BLaER1 treated with 17β-estradiol and CSF1 and Interleukin-3, amounts not matched to agents 10 nM and 100 nM (cell line): Measurements from ENCODE around the gene SLC2A10.

ENCODE experiments used
- H3K27ac ChIP-seq, 11 experiments: shearing (Covaris generic); formaldehyde crosslinking; 2 replicates each; pipeline ENCODE4 v1.8.1; 2022
- H3K27me3 ChIP-seq, 11 experiments: shearing (Covaris generic); formaldehyde crosslinking; 2 replicates each; pipeline ENCODE4 v1.8.1; 2022
- H3K36me3 ChIP-seq, 11 experiments: shearing (Covaris generic); formaldehyde crosslinking; 2 replicates each; pipeline ENCODE4 v1.8.1; 2022
- H3K4me1 ChIP-seq, 10 experiments: shearing (Covaris generic); formaldehyde crosslinking; 2 replicates each; pipeline ENCODE4 v1.8.1; 2022
- H3K4me2 ChIP-seq, 11 experiments: shearing (Covaris generic); formaldehyde crosslinking; 2 replicates each; pipeline ENCODE4 v1.8.1; 2022
- H3K4me3 ChIP-seq, 10 experiments: shearing (Covaris generic); formaldehyde crosslinking; 2 replicates each; pipeline ENCODE4 v1.8.1; 2022
- H3K9ac ChIP-seq, 11 experiments: shearing (Covaris generic); formaldehyde crosslinking; 2 replicates each; pipeline ENCODE4 v1.8.1; 2022
- H3K9me3 ChIP-seq, 11 experiments: shearing (Covaris generic); formaldehyde crosslinking; replicated peaks in 1 of 11; 2 replicates each; pipeline ENCODE4 v1.8.1; 2022
- H4K20me1 ChIP-seq, 11 experiments: shearing (Covaris generic); formaldehyde crosslinking; 2 replicates each; pipeline ENCODE4 v1.8.1; 2022
- Cebpa-rat ChIP-seq, 11 experiments: shearing (Covaris generic); IDR thresholded peaks; 2 replicates each; pipeline ENCODE4 v1.8.1; 2022

Gene SLC2A10

GRCh38 chr20:46677608-46678007, 31.8 kb upstream of the SLC2A10 start:
- Histone ChIP-seq H3K27me3 (no peaks in the 10 kb centered on the region), H3K9ac (no peak overlapping the region), H3K27ac (no peak overlapping the region), H3K4me3 (no peak overlapping the region), H3K4me2 (no peak overlapping the region), H3K4me1 (peaks cover 4 to 34% (median 29%) of the 10 kb centered on the region in 10 experiments; a peak in 18 of 20 replicates), H3K36me3 (peaks cover 10 to 23% (median 13%) of the 10 kb centered on the region in 11 experiments; a peak in 18 of 22 replicates), H4K20me1 (peaks cover 22 to 55% (median 28%) of the 10 kb centered on the region in 11 experiments; a peak in 21 of 22 replicates), H3K9me3 (peaks cover 0 to 6% (median 0%) of the 10 kb centered on the region in 11 experiments; a peak in 8 of 22 replicates)
- TF ChIP-seq Cebpa-rat (IDR thresholded peaks at IDR 0.05), result no peak

DNA sequence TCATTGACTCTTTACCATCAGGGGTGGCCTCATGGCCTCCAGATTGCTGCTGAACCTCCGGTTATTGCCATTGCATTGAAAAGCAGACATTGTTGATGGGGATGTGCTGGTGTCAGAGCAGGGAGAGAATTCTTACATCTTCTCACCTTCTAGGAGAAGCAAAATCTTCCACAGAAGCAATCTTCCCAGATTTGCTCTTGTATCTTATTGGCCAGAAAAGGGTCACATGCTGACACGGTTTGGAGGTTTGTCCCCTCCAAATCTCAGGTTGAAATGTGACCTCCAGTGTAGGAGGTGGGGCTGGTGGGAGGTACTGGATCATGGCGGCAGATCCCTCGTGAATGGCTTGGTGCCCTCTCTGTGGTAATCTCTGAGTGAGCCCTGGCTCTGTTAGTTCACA, 30.9 kb upstream of the SLC2A10 start:
- TF ChIP-seq Cebpa-rat (IDR thresholded peaks at IDR 0.05), result no peak
- Histone ChIP-seq H3K4me3 (no peak overlapping the region), H3K9me3 (no peaks in the 10 kb centered on the region), H3K27ac (no peak overlapping the region), H3K4me2 (no peak overlapping the region), H3K27me3 (no peaks in the 10 kb centered on the region), H4K20me1 (peaks cover 31 to 63% (median 37%) of the 10 kb centered on the region in 11 experiments; a peak in 21 of 22 replicates), H3K9ac (no peak overlapping the region), H3K4me1 (peaks cover 12 to 43% (median 34%) of the 10 kb centered on the region in 10 experiments), H3K36me3 (peaks cover 10 to 29% (median 18%) of the 10 kb centered on the region in 11 experiments; a peak in 19 of 22 replicates)

DNA sequence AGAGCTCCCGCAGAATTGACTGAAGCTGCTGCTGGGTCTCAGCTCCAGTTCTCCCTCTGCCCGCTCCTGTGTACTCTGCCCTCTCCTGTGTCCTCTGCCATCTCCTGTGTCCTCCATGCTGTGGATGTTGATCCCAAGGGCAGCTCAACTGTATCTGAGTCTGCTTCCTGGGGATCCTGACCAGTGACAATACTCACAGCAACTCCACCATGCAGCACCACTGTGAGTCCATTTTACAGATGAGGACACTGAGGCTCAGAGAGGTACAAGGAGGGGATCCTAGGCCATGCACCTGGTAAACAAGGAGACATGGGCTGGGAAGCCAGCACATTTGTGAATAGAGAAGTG, 28.8 kb upstream of the SLC2A10 start:
- Histone ChIP-seq H3K9ac (no peak overlapping the region), H3K36me3 (peaks cover 29 to 50% (median 39%) of the 10 kb centered on the region in 11 experiments), H3K27ac (no peak overlapping the region), H3K4me3 (no peak overlapping the region), H3K4me2 (no peak overlapping the region), H3K27me3 (no peaks in the 10 kb centered on the region), H4K20me1 (peaks cover 52 to 73% (median 58%) of the 10 kb centered on the region in 11 experiments; a peak in 21 of 22 replicates), H3K9me3 (no peaks in the 10 kb centered on the region), H3K4me1 (peaks cover 26 to 42% (median 33%) of the 10 kb centered on the region in 10 experiments)
- no peak for TF ChIP-seq Cebpa-rat (IDR thresholded peaks at IDR 0.05)

DNA sequence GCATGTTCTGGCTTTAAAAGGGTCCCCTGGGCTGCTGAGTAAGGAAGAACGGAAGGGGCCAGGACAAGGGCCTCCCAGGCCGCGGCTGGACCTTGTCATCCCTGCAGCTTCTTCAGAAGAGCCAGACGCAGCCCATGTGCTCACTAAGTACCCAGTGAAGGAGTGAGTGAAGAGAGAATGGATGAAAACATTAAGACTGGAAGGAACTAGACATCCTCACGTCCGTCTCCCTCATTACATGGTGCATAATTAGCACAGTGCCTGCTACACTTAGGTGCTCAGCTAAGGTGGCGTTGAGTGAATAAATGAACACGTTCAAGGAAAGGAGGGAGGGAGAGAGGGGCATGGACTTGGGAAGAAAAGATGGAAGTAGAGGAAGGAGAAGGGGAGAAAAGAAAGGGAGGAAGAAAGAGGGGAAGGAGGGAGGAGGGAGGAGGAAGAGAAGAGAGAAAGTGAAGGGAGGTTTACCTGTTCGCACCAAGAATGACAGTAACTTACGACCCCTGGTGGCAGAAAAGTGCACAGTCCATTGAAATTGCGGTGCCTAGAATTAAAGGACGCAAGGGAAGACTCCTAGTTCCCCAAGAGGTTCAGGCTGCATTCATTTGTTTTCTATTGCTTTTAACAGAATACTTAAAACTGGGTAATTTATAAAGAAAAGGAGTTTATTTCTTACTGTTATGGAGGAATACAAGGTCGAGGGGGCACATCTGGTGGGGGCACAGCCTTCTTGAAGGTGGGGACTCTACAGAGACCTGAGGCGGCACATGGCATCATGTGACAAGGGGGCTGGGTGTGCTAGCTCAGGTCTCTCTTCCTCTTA, 28.2 kb upstream of the SLC2A10 start:
- TF ChIP-seq Cebpa-rat (IDR thresholded peaks at IDR 0.05), result no peak
- H3K4me2 ChIP-seq, result no peak overlapping the region
- H3K4me3 ChIP-seq, result no peak overlapping the region
- H3K27me3 ChIP-seq, result no peaks in the 10 kb centered on the region
- peaks cover 55 to 79% (median 63%) of the 10 kb centered on the region in 11 experiments; a peak in 21 of 22 replicates for H4K20me1 ChIP-seq
- H3K27ac ChIP-seq, result no peak overlapping the region
- H3K4me1 ChIP-seq, result peaks cover 29 to 43% (median 33%) of the 10 kb centered on the region in 10 experiments
- H3K36me3 ChIP-seq, result peaks cover 35 to 56% (median 45%) of the 10 kb centered on the region in 11 experiments
- no peaks in the 10 kb centered on the region for H3K9me3 ChIP-seq
- no peak overlapping the region for H3K9ac ChIP-seq

GRCh38 chr20:46682063-46682821, 27.2 kb upstream of the SLC2A10 start:
- Histone ChIP-seq H3K36me3 (peaks cover 43 to 66% (median 52%) of the 10 kb centered on the region in 11 experiments), H3K9ac (no peak overlapping the region), H3K4me3 (no peak overlapping the region), H3K27ac (no peak overlapping the region), H3K27me3 (no peaks in the 10 kb centered on the region), H4K20me1 (peaks cover 64 to 89% (median 73%) of the 10 kb centered on the region in 11 experiments; a peak in 21 of 22 replicates), H3K4me1 (peaks cover 39 to 53% (median 43%) of the 10 kb centered on the region in 10 experiments), H3K9me3 (no peaks in the 10 kb centered on the region), H3K4me2 (no peak overlapping the region)
- TF ChIP-seq Cebpa-rat (IDR thresholded peaks at IDR 0.05), result no peak

- Histone ChIP-seq H3K9me3 (no peaks in the 10 kb centered on the region), H3K4me3 (no peak overlapping the region), H3K36me3 (peaks cover 43 to 66% (median 52%) of the 10 kb centered on the region in 11 experiments), H3K4me2 (peak overlapping the region in 5 of 11 experiments; percentile 0 to 36 (median 19); a peak in 6 of 22 replicates), H3K4me1 (peaks cover 45 to 60% (median 49%) of the 10 kb centered on the region in 10 experiments), H3K9ac (no peak overlapping the region), H3K27ac (no peak overlapping the region), H4K20me1 (peaks cover 64 to 96% (median 81%) of the 10 kb centered on the region in 11 experiments; a peak in 21 of 22 replicates), H3K27me3 (no peaks in the 10 kb centered on the region)
- TF ChIP-seq Cebpa-rat (IDR thresholded peaks at IDR 0.05), result no peak
Observed at GRCh38 chr20:46683011-46683667, 26.3 kb upstream of the SLC2A10 start.

- no peak for TF ChIP-seq Cebpa-rat (IDR thresholded peaks at IDR 0.05)
- H3K9me3 ChIP-seq, result no peaks in the 10 kb centered on the region
- no peak overlapping the region for H3K9ac ChIP-seq
- H3K27me3 ChIP-seq, result no peaks in the 10 kb centered on the region
- peaks cover 64 to 96% (median 82%) of the 10 kb centered on the region in 11 experiments; a peak in 21 of 22 replicates for H4K20me1 ChIP-seq
- H3K36me3 ChIP-seq, result peaks cover 43 to 63% (median 52%) of the 10 kb centered on the region in 11 experiments
- no peak overlapping the region for H3K27ac ChIP-seq
- peaks cover 45 to 62% (median 49%) of the 10 kb centered on the region in 10 experiments for H3K4me1 ChIP-seq
- peak overlapping the region in 6 of 11 experiments; percentile 0 to 36 (median 16); a peak in 9 of 22 replicates for H3K4me2 ChIP-seq
- no peak overlapping the region for H3K4me3 ChIP-seq
Observed at GRCh38 chr20:46683668-46683938, 25.8 kb upstream of the SLC2A10 start.

DNA sequence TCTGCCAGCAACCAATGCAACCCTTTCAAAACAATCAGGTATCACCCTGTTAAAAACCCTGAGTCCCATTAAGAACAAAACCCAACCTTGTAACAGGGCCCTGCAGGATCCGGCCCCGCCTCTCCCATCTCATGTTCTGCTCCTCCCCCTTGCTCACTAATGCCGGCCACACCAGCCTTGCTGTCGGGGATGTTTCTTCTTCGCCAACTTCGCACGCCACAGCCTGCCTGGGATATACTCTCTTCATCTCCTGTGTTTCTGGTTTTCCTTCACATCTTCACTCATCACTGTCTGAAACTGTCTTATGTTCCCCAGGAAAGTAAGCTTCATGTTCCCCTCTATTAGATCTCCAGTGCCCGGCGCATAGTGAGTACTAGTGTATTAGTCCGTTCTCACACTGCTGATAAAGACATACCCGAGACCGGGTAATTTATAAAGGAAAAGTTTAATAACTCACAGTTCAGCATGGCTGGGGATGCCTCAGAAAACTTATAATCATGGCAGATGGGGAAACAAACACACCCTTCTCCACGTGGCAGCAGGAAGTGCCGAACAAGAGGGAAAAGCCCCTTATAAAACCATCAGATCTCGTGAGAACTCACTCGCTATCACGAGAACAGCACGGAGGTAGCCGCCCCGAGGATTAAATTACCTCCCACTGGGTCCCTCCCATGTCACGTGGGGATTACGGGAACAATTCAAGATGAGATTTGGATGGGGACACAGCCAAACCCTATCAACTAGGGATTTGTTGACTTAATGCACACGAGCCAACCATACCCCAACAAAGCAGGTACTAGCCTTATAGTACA, 25.3 kb upstream of the SLC2A10 start:
- Histone ChIP-seq H3K27ac (no peak overlapping the region), H3K9ac (no peak overlapping the region), H3K4me1 (peaks cover 45 to 62% (median 49%) of the 10 kb centered on the region in 10 experiments), H3K9me3 (no peaks in the 10 kb centered on the region), H3K36me3 (peaks cover 43 to 63% (median 52%) of the 10 kb centered on the region in 11 experiments), H3K4me2 (peak overlapping the region in 6 of 11 experiments; percentile 0 to 36 (median 16); a peak in 9 of 22 replicates), H3K27me3 (no peaks in the 10 kb centered on the region), H4K20me1 (peaks cover 64 to 95% (median 82%) of the 10 kb centered on the region in 11 experiments; a peak in 21 of 22 replicates), H3K4me3 (no peak overlapping the region)
- no peak for TF ChIP-seq Cebpa-rat (IDR thresholded peaks at IDR 0.05)
